ENCODE measurements around the gene SEPTIN5. TPM values are rescaled to one million over a fixed set of nuclear protein-coding genes. Genes with fewer than 3 reads are reported as not detected.

SEPTIN5 gene
- total RNA-seq, 1 experiment from 2014 or later = 2.0 TPM

DNA sequence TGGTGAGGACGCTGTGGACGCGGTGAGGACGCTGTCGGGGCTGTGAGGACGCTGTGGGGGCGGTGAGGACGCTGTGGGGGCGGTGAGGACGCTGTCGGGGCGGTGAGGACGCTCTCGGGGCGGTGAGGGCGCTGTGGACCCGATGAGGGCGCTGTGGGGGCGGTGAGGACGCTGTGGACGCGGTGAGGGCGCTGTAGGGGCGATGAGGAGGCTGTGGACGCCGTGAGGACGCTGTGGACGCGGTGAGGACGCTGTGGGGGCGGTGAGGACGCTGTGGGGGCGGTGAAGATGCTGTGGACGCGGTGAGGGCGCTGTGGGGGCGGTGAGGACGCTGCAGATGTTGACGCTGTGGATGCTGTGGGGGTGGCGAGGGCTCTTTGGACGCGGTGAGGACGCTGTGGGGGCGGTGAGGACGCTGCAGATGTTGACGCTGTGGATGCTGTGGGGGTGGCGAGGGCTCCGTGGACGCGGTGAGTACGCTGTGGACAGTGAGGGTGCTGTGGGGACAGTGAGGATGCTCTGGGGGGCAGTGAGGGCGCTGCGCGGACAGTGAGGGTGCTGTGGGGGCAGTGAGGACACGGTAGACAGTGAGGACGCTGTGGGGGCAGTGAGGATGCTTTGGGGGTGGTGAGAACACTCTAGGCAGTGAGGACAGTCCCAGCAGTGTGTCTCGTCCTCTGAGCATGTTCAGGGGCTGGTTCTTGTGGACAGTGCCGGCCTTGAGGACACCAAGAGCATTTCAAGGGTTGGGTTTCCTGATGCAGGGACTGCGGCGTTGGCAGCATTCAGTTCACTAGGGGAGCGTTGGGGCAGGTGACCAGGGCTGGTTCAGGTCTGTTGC is 13.2 kb downstream of the SEPTIN5 start:
- no peak for DNase-seq
- Histone ChIP-seq H3K79me2 (ENCODE audit: low read depth) (no peaks in the 10 kb centered on the region), H3K4me1 (replicated peaks; ENCODE audit: insufficient read depth) (peaks cover 6% of the 10 kb centered on the region), H3K27me3 (ENCODE audit: insufficient read depth, low read depth) (0 out of 2 replicates have a peak, but pooled peaks cover 3% of the 10 kb centered on the region), H3K27ac (no peak overlapping the region), H3F3A (ENCODE audit: insufficient read depth, low read depth) (no peaks in the 10 kb centered on the region), H3K4me3 (no peak overlapping the region), H2AFZ (no peak overlapping the region), H3K9me2 (ENCODE audit: insufficient read depth) (no peaks in the 10 kb centered on the region), H3K36me3 (ENCODE audit: low read depth) (no peaks in the 10 kb centered on the region), H3K9me3 (ENCODE audit: insufficient read depth, low read depth) (no peaks in the 10 kb centered on the region), H4K20me1 (ENCODE audit: insufficient read depth) (no peaks in the 10 kb centered on the region), H3K4me2 (no peak overlapping the region)
- BruUV-seq (replicated peaks) = no TSS peak
- ChIA-PET POLR2A (ENCODE audit: unreplicated experiment) (no interaction called here), CTCF (no interaction called here)
- TF ChIP-seq EZH2 (IDR thresholded peaks at IDR 0.05; ENCODE audit: low read depth) = no peak
- TF ChIP-seq, protein P1, sequence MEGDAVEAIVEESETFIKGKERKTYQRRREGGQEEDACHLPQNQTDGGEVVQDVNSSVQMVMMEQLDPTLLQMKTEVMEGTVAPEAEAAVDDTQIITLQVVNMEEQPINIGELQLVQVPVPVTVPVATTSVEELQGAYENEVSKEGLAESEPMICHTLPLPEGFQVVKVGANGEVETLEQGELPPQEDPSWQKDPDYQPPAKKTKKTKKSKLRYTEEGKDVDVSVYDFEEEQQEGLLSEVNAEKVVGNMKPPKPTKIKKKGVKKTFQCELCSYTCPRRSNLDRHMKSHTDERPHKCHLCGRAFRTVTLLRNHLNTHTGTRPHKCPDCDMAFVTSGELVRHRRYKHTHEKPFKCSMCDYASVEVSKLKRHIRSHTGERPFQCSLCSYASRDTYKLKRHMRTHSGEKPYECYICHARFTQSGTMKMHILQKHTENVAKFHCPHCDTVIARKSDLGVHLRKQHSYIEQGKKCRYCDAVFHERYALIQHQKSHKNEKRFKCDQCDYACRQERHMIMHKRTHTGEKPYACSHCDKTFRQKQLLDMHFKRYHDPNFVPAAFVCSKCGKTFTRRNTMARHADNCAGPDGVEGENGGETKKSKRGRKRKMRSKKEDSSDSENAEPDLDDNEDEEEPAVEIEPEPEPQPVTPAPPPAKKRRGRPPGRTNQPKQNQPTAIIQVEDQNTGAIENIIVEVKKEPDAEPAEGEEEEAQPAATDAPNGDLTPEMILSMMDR (conservative IDR thresholded peaks at IDR 0.05) = no peak
- intact Hi-C loops (cut with micrococcal nuclease; ENCODE audit: unreplicated experiment) = no loop called here

- no peaks in the 10 kb centered on the region for H4K20me1 ChIP-seq (ENCODE audit: insufficient read depth)
- no peaks in the 10 kb centered on the region for H3K9me2 ChIP-seq (ENCODE audit: insufficient read depth)
- H3K36me3 ChIP-seq (ENCODE audit: low read depth) = no peaks in the 10 kb centered on the region
- H3K4me1 ChIP-seq (replicated peaks; ENCODE audit: insufficient read depth) = peaks cover 6% of the 10 kb centered on the region
- DNase-seq = no peak
- no peak overlapping the region for H3K4me3 ChIP-seq
- no peaks in the 10 kb centered on the region for H3K27me3 ChIP-seq (ENCODE audit: insufficient read depth, low read depth)
- POLR2A ChIA-PET (ENCODE audit: unreplicated experiment) = no interaction called here
- no peaks in the 10 kb centered on the region for H3K9me3 ChIP-seq (ENCODE audit: insufficient read depth, low read depth)
- no peaks in the 10 kb centered on the region for H3F3A ChIP-seq (ENCODE audit: insufficient read depth, low read depth)
- no peaks in the 10 kb centered on the region for H3K79me2 ChIP-seq (ENCODE audit: low read depth)
- CTCF ChIA-PET = no interaction called here
- TF ChIP-seq, protein P1 (conservative IDR thresholded peaks at IDR 0.05) = no peak
- no peak for TF ChIP-seq EZH2 (IDR thresholded peaks at IDR 0.05; ENCODE audit: low read depth)
- BruUV-seq (replicated peaks) = no TSS peak
- H2AFZ ChIP-seq = no peak overlapping the region
- intact Hi-C loops (cut with micrococcal nuclease; ENCODE audit: unreplicated experiment) = no loop called here
- H3K27ac ChIP-seq = no peak overlapping the region
- no peak overlapping the region for H3K4me2 ChIP-seq
These were observed 14.0 kb downstream of the SEPTIN5 start for GRCh38 chr22:19728271-19728670.

- Histone ChIP-seq H3K4me2 (no peak overlapping the region), H3K36me3 (ENCODE audit: low read depth) (no peaks in the 10 kb centered on the region), H3F3A (ENCODE audit: insufficient read depth, low read depth) (no peaks in the 10 kb centered on the region), H2AFZ (no peak overlapping the region), H3K27ac (no peak overlapping the region), H4K20me1 (ENCODE audit: insufficient read depth) (no peaks in the 10 kb centered on the region), H3K9me3 (ENCODE audit: insufficient read depth, low read depth) (no peaks in the 10 kb centered on the region), H3K4me1 (replicated peaks; ENCODE audit: insufficient read depth) (peaks cover 6% of the 10 kb centered on the region), H3K9me2 (ENCODE audit: insufficient read depth) (no peaks in the 10 kb centered on the region), H3K4me3 (no peak overlapping the region), H3K27me3 (ENCODE audit: insufficient read depth, low read depth) (no peaks in the 10 kb centered on the region), H3K79me2 (ENCODE audit: low read depth) (no peaks in the 10 kb centered on the region)
- POLR2A ChIA-PET (ENCODE audit: unreplicated experiment) = no interaction called here
- CTCF ChIA-PET = no interaction called here
- intact Hi-C loops (cut with micrococcal nuclease; ENCODE audit: unreplicated experiment) = no loop called here
- TF ChIP-seq, protein P1 (conservative IDR thresholded peaks at IDR 0.05) = no peak
- no peak for TF ChIP-seq EZH2 (IDR thresholded peaks at IDR 0.05; ENCODE audit: low read depth)
- BruUV-seq (replicated peaks) = no TSS peak
- no peak for DNase-seq
These were observed 14.5 kb downstream of the SEPTIN5 start for GRCh38 chr22:19728836-19729235.

Data from PC-9 (cell line).